Esophagus muscularis mucosa (tissue), 4 donors: ENCODE data around the gene SSR3. TPM values are rescaled to one million over a fixed set of nuclear protein-coding genes. Genes with fewer than 3 reads are reported as not detected.

Source experiments
- DNase-seq: peaks from one replicate; pipeline ENCODE4 v3.0.0-alpha.2; 2017; ENCODE audit errors: extremely low spot score
- H3K27ac ChIP-seq, 4 donors: fragments of 200-600 bp; sonication (generic); replicated peaks in 1 of 4; 1 replicate in 3 of 4; 2 replicates in 1 of 4; pipeline ENCODE4 v1.5.1; 2016 to 2019; ENCODE audit warnings: mild to moderate bottlenecking in 1 of 4
- H3K27me3 ChIP-seq, 4 donors: fragments of 200-600 bp; sonication (generic); one replicate each; pipeline versions ENCODE4 v1.5.1 to v1.6.0; 2016 to 2019
- H3K36me3 ChIP-seq, 4 donors: fragments of 200-600 bp; sonication (generic); one replicate each; pipeline ENCODE4 v1.5.1; 2016 to 2019
- H3K4me1 ChIP-seq, 4 donors: fragments of 200-600 bp; sonication (generic); one replicate each; pipeline ENCODE4 v1.5.1; 2016 to 2019
- H3K4me3 ChIP-seq, 4 donors: fragments of 200-600 bp; sonication (generic); 1 replicate in 2 of 4; 2 replicates in 2 of 4; pipeline ENCODE4 v1.5.1; 2016 to 2019; ENCODE audit warnings: mild to moderate bottlenecking in 4 of 4, moderate library complexity in 1 of 4
- H3K9me3 ChIP-seq, 4 donors: fragments of 200-600 bp; sonication (generic); 1 replicate in 3 of 4; 2 replicates in 1 of 4; pipeline ENCODE4 v1.5.1; 2016 to 2019
- CTCF ChIP-seq, 3 experiments: fragments of 200-600 bp in 2 of 3; fragments of 450-650 bp in 1 of 3; sonication (generic) in 2 of 3; IDR thresholded peaks; one replicate each; pipeline ENCODE4 v1.5.1; 2017 to 2019; ENCODE audit warnings: antibody characterized with exemption in 3 of 3, mild to moderate bottlenecking in 2 of 3, moderate library complexity in 1 of 3
- EP300 ChIP-seq: sonication (generic); formaldehyde crosslinking; IDR thresholded peaks from one replicate; pipeline ENCODE4 v1.6.1; 2017; ENCODE audit warnings: antibody characterized with exemption
- POLR2A ChIP-seq: fragments of 450-650 bp; IDR thresholded peaks from one replicate; pipeline ENCODE4 v1.6.1; 2017; ENCODE audit warnings: antibody characterized with exemption, moderate library complexity, mild to moderate bottlenecking, low read depth
- POLR2AphosphoS5 ChIP-seq, 2 donors: sonication (generic); formaldehyde crosslinking; IDR thresholded peaks; one replicate each; pipeline ENCODE4 v1.6.1; 2017; ENCODE audit warnings: antibody characterized with exemption in 2 of 2
- WGBS: methylation state at CpG from one replicate; pipeline ENCODE4 v1.1.5; 2018; 5-methylcytosine and 5-hydroxymethylcytosine counted together
- intact Hi-C: fragments of 100-400 bp; cut with DNase I; formaldehyde crosslinking; loops from one replicate; pipeline ENCODE4 v1.15.1; 2023
- total RNA-seq, 4 donors: library from RNA; depleted of rRNA; stranded (reverse); fragments of >200 nt; gene quantifications; one replicate each; pipeline versions ENCODE4 v1.1.0 to v1.2.1, GENCODE V29; 2016

SSR3 gene
- total RNA-seq, 4 donors from 2014 or later = 170 to 211 (median 207) TPM

- WGBS = 95% methylated on average over 2 of the region's 2 CpGs
- Histone ChIP-seq H3K27me3 (no peaks in the 10 kb centered on the region), H3K36me3 (peaks cover 0 to 17% (median 10%) of the 10 kb centered on the region in 4 donors), H3K27ac (peak overlapping the region; percentile 83 to 86 (median 84)), H3K4me1 (peaks cover 34 to 89% (median 85%) of the 10 kb centered on the region in 4 donors), H3K4me3 (no peak overlapping the region), H3K9me3 (no peaks in the 10 kb centered on the region)
- DNase-seq = no peak
- TF ChIP-seq POLR2AphosphoS5 (IDR thresholded peaks at IDR 0.05) = no peak
- no peak for TF ChIP-seq POLR2A
- TF ChIP-seq CTCF (IDR thresholded peaks at IDR 0.05) = no peak
- no peak for TF ChIP-seq EP300
- intact Hi-C loops = no loop called here
These were observed 19.1 kb downstream of the SSR3 start for GRCh38 chr3:156535798-156536197.

GRCh38 chr3:156535162-156535627 is 19.7 kb downstream of the SSR3 start:
- H3K4me3 ChIP-seq = no peak overlapping the region
- WGBS = 24% methylated on average over 4 of the region's 4 CpGs
- no peaks in the 10 kb centered on the region for H3K9me3 ChIP-seq
- peak overlapping the region; percentile 83 to 86 (median 84) for H3K27ac ChIP-seq
- intact Hi-C loops = no loop called here
- H3K4me1 ChIP-seq = peaks cover 34 to 83% (median 81%) of the 10 kb centered on the region in 4 donors
- no peak for DNase-seq
- TF ChIP-seq CTCF (IDR thresholded peaks at IDR 0.05) (peak; percentile 31 to 43 (median 32)), POLR2AphosphoS5 (IDR thresholded peaks at IDR 0.05) (peak; percentile 84 to 85), POLR2A (no peak)
- H3K36me3 ChIP-seq = peaks cover 0 to 20% (median 10%) of the 10 kb centered on the region in 4 donors
- no peaks in the 10 kb centered on the region for H3K27me3 ChIP-seq

GRCh38 chr3:156533205-156533604 is 21.7 kb downstream of the SSR3 start:
- Histone ChIP-seq H3K9me3 (no peaks in the 10 kb centered on the region), H3K36me3 (peaks cover 0 to 11% (median 2%) of the 10 kb centered on the region in 4 donors), H3K27me3 (no peaks in the 10 kb centered on the region), H3K27ac (peak overlapping the region; percentile 83 to 86 (median 84)), H3K4me3 (no peak overlapping the region), H3K4me1 (peaks cover 34 to 67% (median 64%) of the 10 kb centered on the region in 4 donors)
- intact Hi-C loops = no loop called here
- no peak for DNase-seq
- TF ChIP-seq POLR2AphosphoS5 (IDR thresholded peaks at IDR 0.05) (peak; percentile 25 to 46), CTCF (IDR thresholded peaks at IDR 0.05) (no peak)
- WGBS = 72% methylated on average over 4 of the region's 4 CpGs

GRCh38 chr3:156532730-156533129 is 22.2 kb downstream of the SSR3 start:
- Histone ChIP-seq H3K4me3 (no peak overlapping the region), H3K4me1 (peaks cover 34 to 65% (median 60%) of the 10 kb centered on the region in 4 donors), H3K9me3 (no peaks in the 10 kb centered on the region), H3K27me3 (no peaks in the 10 kb centered on the region), H3K27ac (peak overlapping the region; percentile 83 to 86 (median 84)), H3K36me3 (peaks cover 0 to 11% (median under 1%) of the 10 kb centered on the region in 4 donors)
- 47% methylated on average over 3 of the region's 3 CpGs for WGBS
- no peak for DNase-seq
- intact Hi-C loops = no loop called here
- TF ChIP-seq POLR2A (no peak), CTCF (IDR thresholded peaks at IDR 0.05) (no peak), EP300 (no peak), POLR2AphosphoS5 (IDR thresholded peaks at IDR 0.05) (no peak)

- H3K4me1 ChIP-seq = peaks cover 33 to 47% (median 43%) of the 10 kb centered on the region in 4 donors
- WGBS = 78% methylated on average over 5 of the region's 5 CpGs
- H3K27ac ChIP-seq = peak overlapping the region in 1 of 4 donors; percentile 5
- H3K27me3 ChIP-seq = no peaks in the 10 kb centered on the region
- H3K4me3 ChIP-seq = no peak overlapping the region
- intact Hi-C loops = no loop called here
- peaks cover 0 to 11% (median 0%) of the 10 kb centered on the region in 4 donors for H3K36me3 ChIP-seq
- no peaks in the 10 kb centered on the region for H3K9me3 ChIP-seq
- DNase-seq = no peak
- TF ChIP-seq POLR2AphosphoS5 (IDR thresholded peaks at IDR 0.05) = no peak
- no peak for TF ChIP-seq EP300
- no peak for TF ChIP-seq POLR2A
- no peak for TF ChIP-seq CTCF (IDR thresholded peaks at IDR 0.05)
These were observed 23.9 kb downstream of the SSR3 start for GRCh38 chr3:156530980-156531379.
